Epithelial cell of esophagus (primary cell): Measurements from ENCODE around the gene RGS7.
A peak's percentile ranks its signal among the peaks of the same experiment; 100 is the strongest.

Source experiments
- DNase-seq: peaks from one replicate; pipeline ENCODE4 v3.0.0; 2010; ENCODE audit warnings: low read depth
- H3K4me3 ChIP-seq: 2 replicates; pipeline ENCODE4 v1.5.1; 2011; ENCODE audit warnings: mild to moderate bottlenecking, low read length, control low read depth
- CTCF ChIP-seq: IDR thresholded peaks from 2 replicates; pipeline ENCODE4 v1.5.1; 2011; ENCODE audit warnings: low read depth, mild to moderate bottlenecking, low read length, control low read depth, inconsistent platforms; ENCODE audit not compliant: insufficient read depth; ENCODE audit errors: missing control alignments

RGS7 gene

DNA sequence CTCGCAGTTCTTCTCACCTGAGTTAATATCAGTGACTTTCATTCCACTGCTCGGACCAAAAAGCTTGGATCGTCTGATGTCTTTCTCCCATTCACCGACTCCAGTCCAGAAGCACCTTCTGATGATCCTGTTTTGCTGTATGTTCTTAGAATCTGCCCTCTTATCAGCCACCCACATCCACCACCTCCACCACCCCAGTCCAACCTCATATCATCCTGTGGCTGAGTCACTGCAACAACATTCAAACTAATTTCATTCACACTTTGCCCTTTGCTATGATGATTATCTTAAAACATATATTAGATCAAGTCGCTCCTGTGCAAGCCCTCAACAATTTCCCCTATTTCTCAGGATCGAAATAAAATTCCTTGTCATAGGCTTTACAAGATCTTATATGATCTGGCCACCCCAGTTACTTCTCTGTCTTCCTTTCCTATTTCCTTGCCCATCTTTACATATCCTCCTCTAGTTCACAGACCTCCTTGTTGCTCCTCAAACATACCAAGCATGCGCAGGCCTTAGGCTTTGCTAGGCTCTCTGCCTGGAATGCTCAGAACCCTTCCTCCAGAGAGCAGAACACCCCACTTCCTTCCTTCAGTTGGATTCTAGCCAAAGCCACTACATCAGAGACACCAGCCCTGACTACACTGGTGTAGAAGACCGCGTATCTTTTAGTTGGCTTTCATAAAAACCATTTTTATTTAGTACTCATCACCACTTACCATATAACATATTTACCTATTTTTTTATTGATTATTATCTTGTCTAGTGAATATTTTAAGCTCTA, 409.4 kb downstream of the RGS7 start:
- no peak overlapping the region for H3K4me3 ChIP-seq
- TF ChIP-seq CTCF = no peak
- no peak for DNase-seq

- peak; percentile 18 for DNase-seq
- peak; percentile 32 for TF ChIP-seq CTCF
Observed at GRCh38 chr1:240946926-240947325, 410.1 kb downstream of the RGS7 start.

DNA sequence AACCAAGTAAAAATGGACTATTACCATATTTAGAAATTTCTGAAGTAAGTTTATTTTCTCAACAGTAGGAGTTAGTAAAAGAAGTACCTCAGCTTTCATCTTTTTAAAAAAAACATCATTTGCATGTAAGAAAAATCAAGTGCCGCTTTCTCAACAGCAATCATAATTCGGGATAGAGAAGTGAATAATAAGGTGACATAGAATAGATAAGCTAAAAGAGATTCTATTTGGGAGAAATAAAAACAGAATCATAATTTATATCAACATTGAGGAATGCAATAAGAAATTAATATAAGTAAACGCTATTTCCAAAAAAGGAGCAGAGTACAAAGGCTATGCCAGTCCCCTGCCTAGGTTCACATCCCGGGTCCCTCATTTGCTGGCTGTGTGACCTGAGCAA, 414.1 kb downstream of the RGS7 start:
- TF ChIP-seq CTCF = no peak
- no peak overlapping the region for H3K4me3 ChIP-seq
- no peak for DNase-seq

More at GRCh38 chr1:240946926-240947325, 410.1 kb downstream of the RGS7 start:
- no peak overlapping the region for H3K4me3 ChIP-seq

DNA sequence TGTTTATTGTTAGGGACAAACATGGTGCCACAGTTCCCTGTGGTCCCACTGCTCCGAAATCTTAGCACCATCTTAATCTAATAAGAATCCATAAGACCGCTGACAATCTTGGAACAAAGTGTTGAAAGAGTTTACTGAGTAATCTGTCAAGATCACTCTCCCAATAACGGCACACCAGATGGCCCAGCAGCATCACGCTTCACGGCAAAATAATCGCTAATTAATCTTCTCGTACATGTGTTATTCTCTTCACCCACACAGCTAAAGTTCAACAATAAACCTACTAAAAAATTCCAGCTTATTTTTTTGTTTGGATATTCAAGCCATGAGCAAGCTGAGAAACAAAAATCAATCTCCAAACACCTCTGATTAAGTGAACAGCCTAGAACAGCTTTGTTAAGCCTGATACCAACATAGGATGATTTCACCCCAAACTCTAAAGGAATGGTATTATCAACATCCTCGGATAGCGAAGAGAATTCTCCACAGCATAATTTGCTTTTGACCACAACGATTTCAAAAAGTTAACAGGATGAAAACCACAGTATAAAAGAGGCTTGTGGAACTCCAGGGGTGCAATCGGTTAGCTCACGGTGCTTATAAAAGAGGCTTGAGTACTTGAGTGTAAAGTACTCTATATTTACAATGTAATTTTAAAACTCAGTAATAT, 415.2 kb downstream of the RGS7 start:
- H3K4me3 ChIP-seq = no peak overlapping the region
- DNase-seq = no peak
- no peak for TF ChIP-seq CTCF

GRCh38 chr1:240936911-240937668, 419.9 kb downstream of the RGS7 start:
- TF ChIP-seq CTCF = no peak
- no peak for DNase-seq
- H3K4me3 ChIP-seq = no peak overlapping the region

DNA sequence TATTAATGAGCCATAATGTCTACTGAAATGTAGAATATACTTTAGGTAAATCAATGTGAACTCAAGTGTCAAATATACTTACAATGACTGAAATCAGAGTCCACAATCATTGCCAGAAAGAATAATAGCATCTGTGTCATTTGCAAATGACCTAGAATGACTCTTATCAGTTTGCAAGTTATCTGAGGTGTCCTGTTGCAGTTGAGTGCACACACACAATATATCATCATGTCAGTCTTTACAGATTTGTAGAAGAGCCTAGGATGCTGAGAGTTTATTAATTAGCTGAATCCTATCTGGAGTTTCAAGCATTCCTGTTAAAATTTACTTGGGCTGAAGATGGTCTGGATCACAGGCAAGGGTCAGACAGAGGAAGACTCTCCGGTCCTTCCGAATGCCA, 421.1 kb downstream of the RGS7 start:
- DNase-seq = no peak
- TF ChIP-seq CTCF = no peak

More for the DNA sequence above, 421.1 kb downstream of the RGS7 start:
- H3K4me3 ChIP-seq = no peak overlapping the region
